GM13977 (cell line): ENCODE results near the gene HMGCS1.

ENCODE experiments used
- DNase-seq: peaks from one replicate; pipeline ENCODE4 v3.0.0; 2012; ENCODE audit warnings: low spot score
- in situ Hi-C: fragments of 300-500 bp; cut with MboI; formaldehyde crosslinking; loops from one replicate; pipeline ENCODE4 v1.12.0; 2022; ENCODE audit warnings: low sequenced_read_pairs, low pct_unique_long_range_greater_than_20kb, mixed read lengths, inconsistent platforms; ENCODE audit not compliant: unreplicated experiment
- TF ChIP-seq, protein P1 (sequence below): IDR thresholded peaks from 2 replicates; pipeline ENCODE4 v1.5.1; 2012; ENCODE audit warnings: mild to moderate bottlenecking, control low read depth; ENCODE audit not compliant: insufficient read depth; ENCODE audit errors: extremely low read depth, missing control alignments

Gene HMGCS1

DNA sequence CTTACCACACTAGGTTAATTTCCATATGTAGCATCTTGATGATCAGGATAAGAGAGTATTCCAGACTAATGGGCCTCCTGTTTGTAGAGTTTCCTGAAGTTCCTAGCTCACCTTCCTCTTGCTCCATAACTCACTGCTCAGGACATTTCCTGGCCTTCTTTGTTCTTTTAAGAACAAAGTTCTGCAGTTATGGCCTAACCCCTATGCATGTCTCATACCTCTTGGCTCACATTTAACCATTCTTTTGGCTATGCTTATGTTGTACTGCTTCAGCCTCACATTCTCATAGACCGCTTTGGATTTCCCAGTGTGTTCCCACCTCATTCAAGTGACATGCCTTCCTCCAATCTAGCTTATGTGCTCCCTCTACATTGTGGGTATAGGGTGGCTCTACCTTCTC lies 40.5 kb upstream of the HMGCS1 start:
- in situ Hi-C loops, result no loop called here
- TF ChIP-seq, protein P1, sequence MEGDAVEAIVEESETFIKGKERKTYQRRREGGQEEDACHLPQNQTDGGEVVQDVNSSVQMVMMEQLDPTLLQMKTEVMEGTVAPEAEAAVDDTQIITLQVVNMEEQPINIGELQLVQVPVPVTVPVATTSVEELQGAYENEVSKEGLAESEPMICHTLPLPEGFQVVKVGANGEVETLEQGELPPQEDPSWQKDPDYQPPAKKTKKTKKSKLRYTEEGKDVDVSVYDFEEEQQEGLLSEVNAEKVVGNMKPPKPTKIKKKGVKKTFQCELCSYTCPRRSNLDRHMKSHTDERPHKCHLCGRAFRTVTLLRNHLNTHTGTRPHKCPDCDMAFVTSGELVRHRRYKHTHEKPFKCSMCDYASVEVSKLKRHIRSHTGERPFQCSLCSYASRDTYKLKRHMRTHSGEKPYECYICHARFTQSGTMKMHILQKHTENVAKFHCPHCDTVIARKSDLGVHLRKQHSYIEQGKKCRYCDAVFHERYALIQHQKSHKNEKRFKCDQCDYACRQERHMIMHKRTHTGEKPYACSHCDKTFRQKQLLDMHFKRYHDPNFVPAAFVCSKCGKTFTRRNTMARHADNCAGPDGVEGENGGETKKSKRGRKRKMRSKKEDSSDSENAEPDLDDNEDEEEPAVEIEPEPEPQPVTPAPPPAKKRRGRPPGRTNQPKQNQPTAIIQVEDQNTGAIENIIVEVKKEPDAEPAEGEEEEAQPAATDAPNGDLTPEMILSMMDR, result no peak
- DNase-seq, result no peak

DNA sequence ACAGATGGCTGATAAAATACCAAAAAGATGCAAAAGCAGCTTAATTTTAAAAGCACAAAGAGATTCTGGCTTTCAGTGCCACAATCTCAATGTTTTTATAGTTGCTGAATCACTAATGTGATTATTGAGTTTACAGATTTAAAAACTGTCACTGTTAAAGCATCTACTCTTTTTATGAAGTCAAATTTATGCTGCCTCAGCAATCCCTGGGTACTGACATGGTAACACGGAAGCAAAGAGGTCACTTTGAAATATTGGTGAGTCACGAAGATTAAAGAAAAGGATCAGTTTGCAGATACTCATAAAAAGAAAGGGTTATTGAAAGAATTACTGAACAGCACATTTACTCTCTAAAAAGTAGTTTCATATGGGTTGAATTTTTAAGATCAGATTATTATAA lies 39.7 kb upstream of the HMGCS1 start:
- no peak for DNase-seq
- TF ChIP-seq, protein P1, result no peak
- in situ Hi-C loops, result no loop called here

DNA sequence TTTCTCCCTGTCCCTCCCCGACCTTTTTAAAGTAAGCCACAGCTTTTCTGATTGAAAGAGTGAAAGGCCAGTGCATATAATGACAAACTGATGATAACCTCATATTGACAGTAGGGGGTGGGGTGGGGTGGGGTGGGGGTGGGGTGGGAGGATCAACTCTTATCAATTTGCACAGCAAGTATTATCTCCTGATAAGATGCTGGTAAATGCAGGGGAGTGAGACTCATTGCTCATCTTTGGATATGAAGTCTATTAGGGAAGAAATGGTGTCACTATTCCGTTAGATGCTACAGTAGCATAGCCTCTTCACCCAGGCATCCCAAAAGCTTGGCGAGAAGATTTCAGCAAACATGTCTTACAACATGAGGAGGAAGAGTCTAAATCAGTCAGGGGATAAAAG lies 38.9 kb upstream of the HMGCS1 start:
- no peak for DNase-seq
- TF ChIP-seq, protein P1, result no peak
- in situ Hi-C loops, result no loop called here

DNA sequence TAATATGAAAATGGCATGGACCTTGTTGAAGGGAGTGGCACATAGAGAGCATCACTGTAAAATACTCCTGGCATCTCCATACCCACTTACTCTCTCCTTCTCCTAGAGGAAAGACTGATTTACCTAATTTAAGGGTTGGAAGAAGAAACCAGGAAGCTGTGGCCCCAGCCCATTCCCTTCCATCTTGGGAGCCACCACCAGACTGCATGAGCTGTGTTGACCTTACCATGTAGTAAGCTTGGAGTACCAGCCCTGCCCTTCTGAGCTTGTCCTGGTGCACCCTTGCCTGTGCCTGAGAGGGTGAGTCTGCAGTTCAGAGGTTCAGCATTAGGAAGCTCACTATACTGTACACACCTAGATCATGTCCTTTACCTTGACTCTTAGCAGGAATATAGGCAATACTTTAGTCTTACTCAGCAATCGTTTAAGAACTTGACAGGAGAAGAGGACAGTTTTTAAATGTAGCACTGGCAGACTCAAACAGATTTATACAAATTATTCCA lies 35.7 kb upstream of the HMGCS1 start:
- no peak for DNase-seq
- in situ Hi-C loops, result no loop called here
- TF ChIP-seq, protein P1, result no peak

DNA sequence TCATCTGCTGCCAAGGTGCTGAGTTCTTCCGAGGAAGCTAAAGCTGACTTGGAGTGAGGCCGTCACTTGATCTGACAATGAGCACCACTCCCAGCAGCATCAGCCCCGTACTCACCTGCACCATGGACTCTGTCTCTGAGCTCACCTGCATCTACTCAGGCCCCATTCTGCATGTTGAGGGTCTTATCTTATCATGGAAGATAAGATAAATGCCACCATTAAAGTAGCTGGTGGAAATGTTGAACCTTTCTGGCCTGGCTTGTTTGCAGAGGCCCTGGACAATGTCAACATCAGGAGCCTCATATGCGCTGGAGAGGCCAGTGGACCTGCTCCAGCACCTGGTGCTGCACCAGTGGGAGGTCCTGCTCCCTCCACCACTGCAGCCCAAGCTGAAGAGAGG lies 35.0 kb upstream of the HMGCS1 start:
- TF ChIP-seq, protein P1, result no peak
- in situ Hi-C loops, result no loop called here
- DNase-seq, result no peak

DNA sequence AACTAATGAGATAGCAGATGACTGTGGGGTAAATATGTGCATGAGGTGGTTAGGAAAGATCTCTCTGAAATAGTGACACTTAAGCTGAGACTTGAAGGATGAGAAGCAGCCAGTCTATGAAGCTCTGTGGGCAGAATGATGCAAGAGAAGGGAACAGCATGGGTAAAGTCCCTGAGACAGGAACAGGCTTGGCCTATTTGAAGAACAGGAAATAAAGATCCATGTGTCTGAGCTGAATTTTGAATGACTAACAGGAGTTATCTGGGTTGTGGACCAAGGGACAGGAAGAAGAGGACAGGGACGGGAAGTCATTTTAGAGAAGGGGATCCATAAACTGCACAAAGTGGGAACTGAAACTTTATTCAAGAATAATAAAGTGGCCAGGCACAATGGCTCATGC lies 25.6 kb upstream of the HMGCS1 start:
- TF ChIP-seq, protein P1, result no peak
- in situ Hi-C loops, result no loop called here
- no peak for DNase-seq

DNA sequence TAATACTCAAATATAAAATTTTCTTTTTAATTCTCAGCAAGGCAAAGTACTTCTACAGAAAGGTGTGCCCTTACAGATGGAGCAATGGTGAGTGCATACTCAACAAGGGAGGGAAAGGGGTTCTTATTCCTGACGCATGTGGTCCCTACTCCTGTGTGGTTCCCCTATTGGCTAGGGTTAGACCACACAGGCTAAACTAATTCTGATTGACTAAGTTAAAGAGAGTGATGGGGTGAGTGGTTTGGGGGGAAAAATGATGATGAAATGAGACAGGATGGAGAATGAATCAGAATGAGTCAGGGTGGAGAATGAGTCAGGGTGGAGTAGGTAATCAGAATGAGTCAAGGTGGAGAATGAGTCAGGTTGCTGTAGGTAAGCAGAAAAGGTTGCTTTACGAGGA lies 22.9 kb upstream of the HMGCS1 start:
- DNase-seq, result no peak
- TF ChIP-seq, protein P1, result no peak
- in situ Hi-C loops, result no loop called here
